Measurements from ENCODE around the gene PDE7B.

The PDE7B gene

GRCh38 chr6:135939208-135939591, 87.7 kb downstream of the PDE7B start:
- peak; percentile 75 for DNase-seq

GRCh38 chr6:135940616-135941167, 89.2 kb downstream of the PDE7B start:
- DNase-seq: no peak

GRCh38 chr6:135941275-135942025, 89.9 kb downstream of the PDE7B start:
- no peak for DNase-seq

- no peak for DNase-seq
These were observed 92.6 kb downstream of the PDE7B start for GRCh38 chr6:135944120-135944519.

- no peak for DNase-seq
These were observed 95.2 kb downstream of the PDE7B start for GRCh38 chr6:135946674-135947073.

- no peak for DNase-seq
These were observed 99.2 kb downstream of the PDE7B start for GRCh38 chr6:135950669-135951068.

- no peak for DNase-seq
These were observed 99.7 kb downstream of the PDE7B start for GRCh38 chr6:135951169-135951568.

GRCh38 chr6:135953818-135954217, 102.3 kb downstream of the PDE7B start:
- DNase-seq: no peak

GRCh38 chr6:135955099-135955498, 103.6 kb downstream of the PDE7B start:
- no peak for DNase-seq

GRCh38 chr6:135962731-135963130, 111.2 kb downstream of the PDE7B start:
- no peak for DNase-seq

GRCh38 chr6:135970750-135971149, 119.2 kb downstream of the PDE7B start:
- DNase-seq: no peak

GRCh38 chr6:135971351-135971750, 119.8 kb downstream of the PDE7B start:
- no peak for DNase-seq

GRCh38 chr6:135972150-135972549, 120.6 kb downstream of the PDE7B start:
- DNase-seq: no peak

GRCh38 chr6:135972586-135972985, 121.1 kb downstream of the PDE7B start:
- no peak for DNase-seq

GRCh38 chr6:135974426-135974825, 122.9 kb downstream of the PDE7B start:
- no peak for DNase-seq

GRCh38 chr6:135976585-135976984, 125.1 kb downstream of the PDE7B start:
- DNase-seq: no peak

GRCh38 chr6:135983093-135983492, 131.6 kb downstream of the PDE7B start:
- DNase-seq: no peak

GRCh38 chr6:135983718-135984343, 132.3 kb downstream of the PDE7B start:
- DNase-seq: no peak

- no peak for DNase-seq
These were observed 134.0 kb downstream of the PDE7B start for GRCh38 chr6:135985471-135985870.

GRCh38 chr6:135987226-135987625, 135.7 kb downstream of the PDE7B start:
- no peak for DNase-seq

- DNase-seq: no peak
These were observed 138.9 kb downstream of the PDE7B start for GRCh38 chr6:135990439-135990838.

GRCh38 chr6:135990855-135991464, 139.5 kb downstream of the PDE7B start:
- no peak for DNase-seq

GRCh38 chr6:135992739-135993138, 141.2 kb downstream of the PDE7B start:
- no peak for DNase-seq

GRCh38 chr6:135993361-135993760, 141.9 kb downstream of the PDE7B start:
- DNase-seq: no peak
